ENCODE results near the gene ATG16L2. TPM values are rescaled to one million over a fixed set of nuclear protein-coding genes. Genes with fewer than 3 reads are reported as not detected.

ATG16L2 gene
- total and polyA plus RNA-seq, 10 of the 15 experiments (the other 5 are each of a cell fraction or from before 2014, with no cell fraction given): 1.9 to 67.7 (median 30.4) TPM

GRCh38 chr11:72828081-72828567, 13.9 kb downstream of the ATG16L2 start:
- in situ Hi-C loops (cut with MboI): loop anchor here (5.0 to 25.0 kb wide), 2 partner anchors 359 to 414 kb away; no protein-coding TSS in a partner anchor
- POLR2A ChIA-PET: interaction anchor here (1.4 to 3.5 kb wide), 2 partner anchors 12 to 349 kb away, joined by 4 to 14 read pairs; no protein-coding TSS in a partner anchor
- Histone ChIP-seq H2AFZ (ENCODE audit: control insufficient read depth, low read depth, low read length) (no peak overlapping the region), H3K4me1 (ENCODE audit: control insufficient read depth, insufficient read depth, low read length) (peaks cover 8% of the 10 kb centered on the region), H3K36me3 (ENCODE audit: control insufficient read depth in 2 of 2, insufficient read depth in 2 of 2, low read length in 1 of 2) (peaks cover 23 to 27% of the 10 kb centered on the region in 2 experiments), H3K9ac (ENCODE audit: control insufficient read depth, insufficient read depth, low read length) (no peak overlapping the region), H3K27me3 (replicated peaks in 1 of 2; ENCODE audit: control insufficient read depth in 2 of 2, insufficient read depth in 2 of 2, low read length in 1 of 2) (no peaks in the 10 kb centered on the region), H3K4me2 (ENCODE audit: control insufficient read depth, insufficient read depth) (no peak overlapping the region), H3K4me3 (no peak overlapping the region), H4K20me1 (ENCODE audit: control insufficient read depth, insufficient read depth) (no peaks in the 10 kb centered on the region; the same call in 1 of the 2 replicates), H3K79me2 (ENCODE audit: control insufficient read depth, insufficient read depth, low read length) (no peaks in the 10 kb centered on the region), H3K27ac (ENCODE audit: control insufficient read depth, insufficient read depth) (peak overlapping the region; percentile 27; the same call in 1 of the 2 replicates), H3K9me3 (replicated peaks; ENCODE audit: control insufficient read depth, insufficient read depth, low read length) (no peaks in the 10 kb centered on the region; the same call in 2 of the 3 replicates)
- intact Hi-C loops (cut with micrococcal nuclease; ENCODE audit: unreplicated experiment): no loop called here
- no TSS peak for BruUV-seq (replicated peaks)
- DNase-seq (ENCODE audit: low read depth, low spot score) (no peak), FAIRE-seq (no peak), ATAC-seq (no peak)
- WGBS (ENCODE audit: insufficient coverage, insufficient replicate concordance, low lambda C conversion rate, missing lambda C conversion rate): 47% methylated on average over 11 of the region's 11 CpGs
- RAD21 ChIA-PET (ENCODE audit: unreplicated experiment): interaction anchor here (0.7 to 1.6 kb wide), 11 partner anchors 12 to 415 kb away, joined by 3 to 10 read pairs (median 4); partner anchors contain the start of gene STARD10
- SMC1A ChIA-PET (ENCODE audit: uncharacterized antibody, unreplicated experiment): interaction anchor here (0.8 to 2.3 kb wide), 4 partner anchors 15 to 350 kb away, joined by 3 to 8 read pairs (median 3); no protein-coding TSS in a partner anchor
- CTCF ChIA-PET: interaction anchor here (0.9 to 8.7 kb wide), 12 partner anchors 12 to 461 kb away, joined by 3 to 128 read pairs (median 5); partner anchors contain the start of gene STARD10
- peak; percentile 68; the same call in 1 of the 2 replicates for TF ChIP-seq POLR2A (IDR thresholded peaks at IDR 0.05; ENCODE audit: low read depth, low read length)
- 0 out of 2 replicates have a peak, but pooled peaks have one; percentile 5 for TF ChIP-seq POLR2AphosphoS2 (IDR thresholded peaks at IDR 0.05; ENCODE audit: low read depth, low read length)
- no peak for TF ChIP-seq ZNF207 (IDR thresholded peaks at IDR 0.05; ENCODE audit: borderline replicate concordance)
- TF ChIP-seq BCL3 (IDR thresholded peaks at IDR 0.05; ENCODE audit: borderline replicate concordance, insufficient read depth, low read depth, low read length, poor library complexity, severe bottlenecking): peak; percentile 7
- no peak for TF ChIP-seq CBFB (IDR thresholded peaks at IDR 0.05; ENCODE audit: low read depth)
- no peak for TF ChIP-seq ASH2L (IDR thresholded peaks at IDR 0.05; ENCODE audit: borderline replicate concordance, low read depth)
- 0 out of 2 replicates have a peak, but pooled peaks have one; percentile 7 for TF ChIP-seq RBBP5 (conservative IDR thresholded peaks at IDR 0.05)
- TF ChIP-seq REST (IDR thresholded peaks at IDR 0.05; ENCODE audit: low read depth, low read length): no peak
- no peak for TF ChIP-seq SIX5 (IDR thresholded peaks at IDR 0.05; ENCODE audit: low read depth, low read length, severe bottlenecking)
- TF ChIP-seq BCL11A (IDR thresholded peaks at IDR 0.05; ENCODE audit: low read depth, low read length): no peak
- no peak for TF ChIP-seq SPI1 (IDR thresholded peaks at IDR 0.05; ENCODE audit: borderline replicate concordance, insufficient read depth, low read depth, low read length)
- TF ChIP-seq MLLT1 (IDR thresholded peaks at IDR 0.05): 0 out of 2 replicates have a peak, but pooled peaks have one; percentile 1
- TF ChIP-seq SMAD5 (IDR thresholded peaks at IDR 0.05; ENCODE audit: low read depth): no peak
- no peak for TF ChIP-seq NRF1 (conservative IDR thresholded peaks at IDR 0.05; ENCODE audit: low read depth, low read length)
- TF ChIP-seq POU2F2 (IDR thresholded peaks at IDR 0.05; ENCODE audit: borderline replicate concordance, low read depth, low read length): no peak
- no peak for TF ChIP-seq ZNF24 (IDR thresholded peaks at IDR 0.05)
